PFSK-1 (cell line): ENCODE measurements around the gene OPN3.

Source experiments
- FOXP2 ChIP-seq: optimal IDR thresholded peaks from 2 replicates; pipeline ENCODE3; 2011; ENCODE audit warnings: borderline replicate concordance, control low read depth, inconsistent platforms; ENCODE audit not compliant: insufficient read depth; ENCODE audit errors: extremely low read length, extremely low read depth
- POLR2AphosphoS5 ChIP-seq: IDR thresholded peaks from 2 replicates; pipeline ENCODE4 v1.6.1; 2012; ENCODE audit warnings: low read depth, mild to moderate bottlenecking, control low read depth, low read length, moderate library complexity
- SIN3A ChIP-seq: IDR thresholded peaks from 2 replicates; pipeline ENCODE4 v1.6.1; 2012; ENCODE audit warnings: mild to moderate bottlenecking, low read length, moderate library complexity, borderline replicate concordance; ENCODE audit not compliant: insufficient read depth
- TAF1 ChIP-seq: IDR thresholded peaks from 2 replicates; pipeline ENCODE4 v1.6.1; 2012; ENCODE audit warnings: low read length, control low read depth, borderline replicate concordance; ENCODE audit not compliant: insufficient read depth
- TF ChIP-seq, protein P1 (sequence below), 2 experiments: IDR thresholded peaks; 2 replicates each; pipeline versions ENCODE4 v1.6.1 to v1.8.0; 2011 to 2012; ENCODE audit warnings: low read depth in 2 of 2, low read length in 2 of 2, control low read depth in 1 of 2, inconsistent platforms in 1 of 2, mild to moderate bottlenecking in 1 of 2, moderate library complexity in 1 of 2; ENCODE audit not compliant: insufficient read depth in 1 of 2

Gene OPN3

DNA sequence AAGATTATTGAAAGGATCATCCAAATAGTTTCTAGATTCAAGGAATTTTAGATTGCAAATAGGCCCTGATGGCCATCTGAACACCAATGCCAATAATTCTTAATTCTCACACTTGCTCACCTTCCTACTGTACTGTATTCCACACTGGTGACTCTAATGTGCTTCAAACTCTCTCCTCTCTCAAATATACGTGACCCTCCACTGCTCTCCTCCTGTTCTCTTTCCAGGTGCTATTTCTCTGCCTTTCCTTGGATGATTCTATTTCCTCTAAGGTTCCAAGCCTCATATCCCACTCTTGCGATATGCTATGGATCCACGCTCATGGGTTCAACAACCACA is 79.4 kb downstream of the OPN3 start:
- TF ChIP-seq SIN3A (no peak), TAF1 (no peak)

GRCh38 chr1:241560146-241560848 is 79.9 kb downstream of the OPN3 start:
- no peak for TF ChIP-seq POLR2AphosphoS5
- no peak for TF ChIP-seq FOXP2
- TF ChIP-seq, protein P1, sequence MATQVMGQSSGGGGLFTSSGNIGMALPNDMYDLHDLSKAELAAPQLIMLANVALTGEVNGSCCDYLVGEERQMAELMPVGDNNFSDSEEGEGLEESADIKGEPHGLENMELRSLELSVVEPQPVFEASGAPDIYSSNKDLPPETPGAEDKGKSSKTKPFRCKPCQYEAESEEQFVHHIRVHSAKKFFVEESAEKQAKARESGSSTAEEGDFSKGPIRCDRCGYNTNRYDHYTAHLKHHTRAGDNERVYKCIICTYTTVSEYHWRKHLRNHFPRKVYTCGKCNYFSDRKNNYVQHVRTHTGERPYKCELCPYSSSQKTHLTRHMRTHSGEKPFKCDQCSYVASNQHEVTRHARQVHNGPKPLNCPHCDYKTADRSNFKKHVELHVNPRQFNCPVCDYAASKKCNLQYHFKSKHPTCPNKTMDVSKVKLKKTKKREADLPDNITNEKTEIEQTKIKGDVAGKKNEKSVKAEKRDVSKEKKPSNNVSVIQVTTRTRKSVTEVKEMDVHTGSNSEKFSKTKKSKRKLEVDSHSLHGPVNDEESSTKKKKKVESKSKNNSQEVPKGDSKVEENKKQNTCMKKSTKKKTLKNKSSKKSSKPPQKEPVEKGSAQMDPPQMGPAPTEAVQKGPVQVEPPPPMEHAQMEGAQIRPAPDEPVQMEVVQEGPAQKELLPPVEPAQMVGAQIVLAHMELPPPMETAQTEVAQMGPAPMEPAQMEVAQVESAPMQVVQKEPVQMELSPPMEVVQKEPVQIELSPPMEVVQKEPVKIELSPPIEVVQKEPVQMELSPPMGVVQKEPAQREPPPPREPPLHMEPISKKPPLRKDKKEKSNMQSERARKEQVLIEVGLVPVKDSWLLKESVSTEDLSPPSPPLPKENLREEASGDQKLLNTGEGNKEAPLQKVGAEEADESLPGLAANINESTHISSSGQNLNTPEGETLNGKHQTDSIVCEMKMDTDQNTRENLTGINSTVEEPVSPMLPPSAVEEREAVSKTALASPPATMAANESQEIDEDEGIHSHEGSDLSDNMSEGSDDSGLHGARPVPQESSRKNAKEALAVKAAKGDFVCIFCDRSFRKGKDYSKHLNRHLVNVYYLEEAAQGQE (IDR thresholded peaks at IDR 0.05; ENCODE audit: insufficient read depth in 1 of 2, low read depth in 2 of 2, low read length in 2 of 2), result no peak
- TF ChIP-seq SIN3A, result no peak
- no peak for TF ChIP-seq TAF1

DNA sequence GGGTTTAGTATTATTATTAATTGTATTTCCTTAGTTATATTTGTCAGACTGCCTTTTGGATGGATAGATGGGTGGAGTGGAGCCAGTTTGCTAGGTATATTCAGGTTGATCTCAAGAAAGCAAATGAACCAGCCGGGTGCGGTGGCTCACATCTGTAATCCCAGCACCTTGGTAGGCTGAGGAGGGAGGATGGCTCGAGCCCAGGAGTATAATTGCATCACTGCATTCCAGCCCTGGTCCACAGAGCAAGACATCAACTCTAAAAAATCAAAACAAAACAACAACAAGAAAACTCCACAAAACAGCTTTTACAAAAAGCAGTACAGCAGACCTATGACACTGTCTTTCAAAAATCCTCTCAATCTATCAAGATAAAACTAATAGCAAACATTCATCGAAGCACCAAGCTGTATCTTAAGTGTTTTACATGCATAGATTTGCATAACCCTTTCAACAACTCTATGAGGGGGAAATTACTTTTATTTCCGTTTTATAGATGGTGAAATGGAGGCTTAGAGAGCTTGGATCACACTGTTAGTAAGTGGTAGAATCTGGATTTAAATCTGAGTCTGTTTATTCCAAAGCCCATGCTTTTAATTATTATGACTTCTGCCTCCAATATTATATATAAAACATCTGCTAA is 82.5 kb downstream of the OPN3 start:
- TF ChIP-seq FOXP2 (no peak), SIN3A (no peak)

DNA sequence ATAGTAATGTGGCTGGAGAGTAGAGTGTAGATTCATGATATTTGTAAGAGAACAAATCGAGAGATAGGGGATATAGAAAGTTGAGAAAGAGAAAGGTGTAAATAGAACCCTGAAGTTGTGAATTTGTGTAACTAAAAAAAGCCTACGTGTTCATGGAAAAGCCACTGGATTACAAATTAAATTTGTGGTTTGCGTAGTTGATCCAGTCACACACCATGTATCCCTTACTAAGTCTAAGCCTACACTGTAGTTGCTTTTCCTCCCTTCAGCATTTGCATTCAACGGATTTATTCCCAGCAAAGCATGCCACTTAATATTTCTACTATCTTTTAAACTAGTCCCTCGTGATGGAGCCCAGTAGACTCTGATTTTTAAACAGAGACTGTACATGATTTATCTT is 83.1 kb downstream of the OPN3 start:
- TF ChIP-seq SIN3A (no peak), TAF1 (no peak), POLR2AphosphoS5 (no peak), FOXP2 (no peak)
- TF ChIP-seq, protein P1 (IDR thresholded peaks at IDR 0.05; ENCODE audit: insufficient read depth in 1 of 2, low read depth in 2 of 2, low read length in 2 of 2), result no peak

DNA sequence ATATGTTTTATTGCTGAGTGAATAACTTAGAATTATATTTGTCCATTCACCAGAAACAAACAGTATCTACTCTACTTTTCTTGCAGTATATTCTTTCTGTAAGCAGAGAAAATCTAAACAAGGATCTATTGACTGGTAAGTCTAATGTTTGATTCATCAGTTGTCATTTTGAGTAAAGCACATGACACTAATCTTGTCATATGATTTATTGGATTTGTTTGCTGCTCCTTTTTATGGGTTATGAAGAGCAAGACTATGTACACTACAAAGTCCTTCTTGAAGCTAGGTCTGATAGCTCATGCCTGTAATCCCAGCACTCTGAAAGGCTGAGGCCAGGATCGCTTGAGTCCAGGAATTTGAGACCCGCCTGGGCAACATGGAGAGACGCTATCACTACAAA is 84.6 kb downstream of the OPN3 start:
- no peak for TF ChIP-seq FOXP2

GRCh38 chr1:241553886-241554592 is 86.1 kb downstream of the OPN3 start:
- no peak for TF ChIP-seq FOXP2
- no peak for TF ChIP-seq POLR2AphosphoS5
- TF ChIP-seq SIN3A, result no peak
- TF ChIP-seq, protein P1 (IDR thresholded peaks at IDR 0.05; ENCODE audit: insufficient read depth in 1 of 2, low read depth in 2 of 2, low read length in 2 of 2), result no peak
- TF ChIP-seq TAF1, result no peak
